T47D (cell line): Measurements from ENCODE around the gene ARFGAP3.
A peak's percentile ranks its signal among the peaks of the same experiment; 100 is the strongest.

Experiments used
- DNase-seq, 2 experiments: peaks; one replicate each; pipeline versions ENCODE4 v3.0.0 to v3.0.0-alpha.2; 2011 to 2012; ENCODE audit warnings: low read depth in 1 of 2, low spot score in 1 of 2
- JUND ChIP-seq: IDR thresholded peaks from 2 replicates; pipeline ENCODE4 v1.6.1; 2012; ENCODE audit warnings: low read depth
- in situ Hi-C: cut with HindIII; loops from 2 replicates; pipeline ENCODE4 v1.10.0; 2016; ENCODE audit warnings: low sequenced_read_pairs, low pct_unique_long_range_greater_than_20kb

ARFGAP3 gene

DNA sequence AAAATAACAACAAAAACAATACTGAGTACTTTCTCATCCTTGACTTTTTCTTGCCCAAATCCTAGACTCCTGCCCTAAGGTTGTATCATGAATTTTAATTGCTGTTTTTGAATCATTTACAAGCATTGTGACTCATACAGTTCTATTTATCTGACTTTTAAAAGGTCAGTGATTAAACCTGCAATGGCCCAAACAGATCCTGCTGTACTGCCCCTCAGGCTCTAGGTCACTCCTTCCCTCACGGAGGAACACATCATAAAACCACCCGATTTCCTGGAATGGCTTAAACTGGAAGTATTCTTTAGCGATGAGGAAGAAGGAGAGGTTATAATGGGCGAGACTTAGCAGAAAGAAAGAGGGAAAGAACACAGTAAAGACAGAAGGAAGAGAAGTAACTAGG is 12.3 kb downstream of the ARFGAP3 start:
- in situ Hi-C loops, result no loop called here
- no peak for TF ChIP-seq JUND
- no peak for DNase-seq

DNA sequence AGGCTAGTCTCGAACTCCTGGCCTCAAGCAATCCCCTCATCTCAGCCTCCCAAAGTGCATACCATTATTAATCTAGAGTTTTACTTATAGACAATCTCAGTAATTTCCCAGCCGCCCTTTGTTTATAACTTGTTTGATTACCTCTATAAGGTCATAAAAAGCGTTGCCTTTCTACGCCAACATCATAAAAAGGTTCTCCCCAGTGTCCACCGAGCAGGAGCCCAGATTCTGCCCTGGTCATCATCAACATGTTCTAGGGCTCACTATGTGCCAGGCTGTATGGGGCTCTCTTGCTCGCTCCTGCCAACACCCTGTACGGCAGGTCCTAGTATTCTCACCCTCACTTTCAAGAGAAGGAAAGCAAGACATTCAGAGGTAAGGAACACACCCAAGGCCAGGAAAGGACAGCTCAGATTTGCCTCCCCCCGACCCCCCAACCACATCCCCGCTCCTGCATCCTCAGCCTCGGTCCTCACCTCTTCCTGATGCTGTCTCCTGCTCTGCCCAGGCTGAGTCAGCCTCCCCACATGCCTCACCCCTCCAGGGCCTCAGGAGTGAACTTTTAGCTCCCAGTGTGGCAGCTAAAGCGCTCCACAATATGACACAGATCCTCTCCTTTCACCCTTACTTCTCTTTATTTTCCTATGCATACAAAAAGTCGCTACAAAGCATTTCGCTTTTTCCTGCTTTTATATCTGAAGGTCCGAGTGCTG is 14.3 kb downstream of the ARFGAP3 start:
- no peak for DNase-seq
- in situ Hi-C loops, result no loop called here
- no peak for TF ChIP-seq JUND

DNA sequence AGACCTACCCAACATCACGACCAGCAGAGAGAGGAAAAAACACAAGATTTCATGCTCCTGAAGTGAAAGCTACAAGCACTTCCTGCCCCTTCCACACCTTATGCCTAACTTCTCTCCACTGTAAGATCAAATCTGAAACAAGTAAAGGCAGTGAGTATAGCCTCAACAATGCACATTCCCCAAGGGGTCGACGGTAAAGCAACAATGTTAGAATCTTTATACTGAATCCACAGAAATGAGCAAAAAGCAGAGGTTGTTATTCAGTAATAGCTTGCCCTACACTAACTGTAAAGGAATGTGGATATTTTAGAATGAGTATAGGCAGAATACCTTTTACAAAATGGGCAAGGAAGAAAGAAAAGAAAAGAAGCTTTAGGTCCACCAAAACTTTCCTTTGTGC is 15.6 kb downstream of the ARFGAP3 start:
- in situ Hi-C loops, result no loop called here
- no peak for DNase-seq
- no peak for TF ChIP-seq JUND

DNA sequence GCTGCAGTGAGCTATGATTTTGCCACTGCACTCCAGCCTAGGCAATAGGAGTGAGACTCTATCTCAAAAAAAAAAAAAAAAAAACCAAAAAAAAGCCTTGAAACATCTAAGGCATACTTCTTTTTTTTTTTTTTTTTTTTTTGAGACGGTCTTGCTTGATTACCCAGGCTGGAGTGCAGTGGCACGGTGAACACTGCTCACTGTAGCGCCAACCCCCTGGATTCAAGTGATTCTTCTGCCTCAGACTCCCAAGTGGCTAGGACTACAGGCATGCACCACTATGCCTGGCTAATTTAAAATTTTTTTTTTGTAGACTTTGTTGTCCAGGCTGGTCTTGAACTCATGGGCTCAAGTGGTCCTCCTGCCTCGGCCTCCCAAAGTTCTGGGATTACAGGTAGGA is 19.5 kb downstream of the ARFGAP3 start:
- DNase-seq, result no peak
- TF ChIP-seq JUND, result no peak
- in situ Hi-C loops, result no loop called here

DNA sequence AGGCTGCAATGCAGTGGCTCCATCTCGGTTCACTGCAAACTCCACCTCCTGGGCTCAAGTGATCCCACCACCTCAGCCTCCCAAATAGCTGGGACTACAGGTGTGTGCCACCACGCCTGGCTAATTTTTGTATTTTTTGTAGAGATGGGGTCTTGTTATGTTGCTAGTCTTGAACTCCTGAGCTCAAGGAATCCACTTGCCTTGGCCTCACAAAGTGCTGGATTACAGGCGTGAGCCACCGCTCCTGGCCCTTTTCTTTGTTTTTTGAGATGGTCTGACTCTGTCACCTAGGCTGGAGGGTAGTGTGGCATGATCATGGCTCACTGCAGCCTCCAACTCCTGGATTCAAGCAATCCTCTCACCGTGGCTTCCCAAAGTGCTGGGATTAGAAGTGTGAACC is 21.0 kb downstream of the ARFGAP3 start:
- in situ Hi-C loops, result no loop called here
- no peak for TF ChIP-seq JUND
- no peak for DNase-seq

DNA sequence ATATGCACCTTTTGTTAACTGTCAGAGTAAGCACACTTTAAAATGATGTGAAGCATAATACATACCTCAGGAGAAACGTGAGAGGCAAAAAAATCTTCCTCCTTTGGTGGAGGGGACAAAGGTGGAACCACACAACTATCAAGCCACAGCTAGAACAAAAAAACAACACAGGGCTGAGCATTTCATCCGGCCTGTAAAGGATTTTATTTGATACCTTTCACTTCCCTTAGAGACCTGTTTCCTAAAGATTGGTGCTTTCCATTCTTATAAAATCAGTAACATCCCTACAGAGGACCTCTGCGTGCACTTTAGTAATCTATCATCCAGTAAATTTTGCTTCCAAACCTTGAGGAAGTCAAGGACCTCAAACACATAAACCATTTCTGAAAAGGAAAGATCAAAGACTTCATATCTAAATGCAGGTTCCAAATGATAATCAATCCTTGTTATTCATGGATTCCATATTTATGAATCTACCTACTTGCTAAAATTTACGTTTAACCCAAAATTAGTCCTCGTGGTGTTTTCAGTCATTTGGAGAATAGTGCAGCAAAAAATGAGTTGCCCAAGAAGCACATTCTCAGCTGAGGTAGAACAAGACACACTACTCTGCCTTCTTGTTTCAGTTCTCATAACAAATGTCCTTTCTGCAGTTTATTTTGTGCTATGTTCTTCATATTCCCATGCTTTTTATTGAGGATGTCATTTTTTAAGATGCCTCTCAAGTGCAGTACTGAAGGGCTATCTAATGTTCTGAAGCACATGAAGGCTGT is 22.7 kb downstream of the ARFGAP3 start:
- no peak for TF ChIP-seq JUND
- DNase-seq, result no peak
- in situ Hi-C loops, result no loop called here

DNA sequence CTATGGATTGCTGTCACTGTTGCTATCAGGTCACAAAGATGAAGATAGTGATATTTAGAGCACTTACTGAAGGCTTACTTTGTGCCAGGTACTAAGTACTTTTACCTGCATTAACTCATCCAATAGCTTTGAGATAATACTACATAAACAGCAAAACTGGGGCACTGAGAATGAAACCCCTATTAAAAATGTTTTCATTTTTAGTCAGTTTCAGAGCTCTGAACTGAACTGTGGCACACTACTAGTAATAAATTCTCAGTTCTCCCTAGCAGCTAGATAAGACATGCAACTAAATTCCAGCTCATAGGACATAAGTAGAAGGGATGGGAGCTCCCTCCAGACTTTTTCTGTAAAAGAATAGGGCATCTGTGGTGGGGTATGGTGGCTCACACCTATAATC is 24.0 kb downstream of the ARFGAP3 start:
- in situ Hi-C loops, result no loop called here
- no peak for TF ChIP-seq JUND
- no peak for DNase-seq

DNA sequence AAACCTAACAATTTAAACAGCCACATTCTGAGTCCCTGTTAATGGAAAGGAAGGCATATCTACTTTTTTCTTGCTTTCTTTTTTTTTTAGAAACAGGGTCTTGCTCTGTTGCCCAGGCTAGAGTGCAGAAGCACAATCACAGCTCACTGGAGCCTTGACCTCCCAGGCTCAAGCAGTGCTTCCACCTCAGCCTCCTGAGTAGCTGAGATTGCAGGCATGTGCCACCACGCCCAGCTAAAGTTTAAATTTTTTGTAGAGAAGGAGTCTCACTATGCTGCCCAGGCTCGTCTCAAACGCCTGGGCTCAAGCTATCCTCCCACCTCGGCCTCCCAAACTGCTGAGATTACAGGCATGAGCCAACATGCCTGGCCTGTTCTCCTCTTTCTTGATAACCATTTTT is 25.4 kb downstream of the ARFGAP3 start:
- no peak for DNase-seq
- TF ChIP-seq JUND, result no peak
- in situ Hi-C loops, result no loop called here

DNA sequence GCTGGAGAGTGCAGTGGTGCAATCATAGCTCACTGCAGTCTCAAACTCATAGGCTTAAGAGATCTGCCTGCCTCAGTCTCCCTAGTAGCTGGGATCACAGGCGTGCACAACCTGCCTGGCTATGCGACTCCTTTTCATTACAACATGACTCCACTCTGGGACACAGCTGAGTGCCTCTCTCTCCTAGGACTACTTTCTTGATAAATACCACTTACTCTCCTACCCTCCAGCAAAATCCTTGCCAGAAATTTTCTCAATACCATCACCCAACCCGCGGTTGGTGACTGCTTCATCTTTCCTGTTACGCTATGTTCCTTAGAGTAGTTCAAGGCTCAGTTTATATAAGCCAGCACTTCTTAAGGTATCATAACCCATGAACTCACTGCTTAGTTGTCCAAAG is 26.9 kb downstream of the ARFGAP3 start:
- in situ Hi-C loops, result no loop called here
- no peak for TF ChIP-seq JUND
- DNase-seq, result no peak

DNA sequence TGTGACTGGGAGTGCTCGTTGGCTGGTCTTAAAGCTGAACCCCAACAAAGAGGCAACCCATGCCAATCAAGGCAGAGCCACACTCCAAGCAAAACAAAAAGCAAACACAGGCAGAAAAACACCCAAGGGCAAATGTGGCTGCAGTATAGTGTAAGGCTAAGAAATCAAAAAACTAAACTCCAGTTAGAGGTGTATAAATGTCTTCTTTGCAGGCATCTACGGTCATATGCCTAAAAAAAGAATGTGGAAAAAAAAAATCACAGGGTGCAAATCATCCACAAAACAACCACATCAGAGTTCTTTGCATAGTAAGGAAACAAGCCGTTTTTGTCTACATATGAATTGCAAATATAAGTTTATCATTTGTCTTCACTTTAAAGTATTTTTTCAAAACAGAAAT is 27.8 kb downstream of the ARFGAP3 start:
- no peak for DNase-seq
- in situ Hi-C loops, result no loop called here
- TF ChIP-seq JUND, result no peak

DNA sequence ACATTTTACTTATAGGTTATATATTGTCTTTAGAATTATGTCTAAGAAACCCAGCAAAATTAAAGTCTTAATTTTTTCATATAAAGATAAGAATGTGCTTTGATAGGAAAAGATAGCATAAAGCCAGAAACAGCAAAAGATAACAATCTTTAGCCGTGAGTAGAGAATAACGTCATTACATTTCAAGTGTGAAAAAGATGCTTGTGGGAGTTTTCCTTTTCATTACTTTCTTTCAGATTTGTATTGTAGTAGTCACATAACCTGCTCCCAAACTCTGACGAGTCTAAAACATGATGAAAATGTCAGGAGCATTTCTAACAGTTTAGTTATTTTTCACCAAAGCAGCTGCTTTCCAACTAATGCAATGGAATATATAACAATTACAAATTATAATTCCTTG is 31.3 kb downstream of the ARFGAP3 start:
- no peak for TF ChIP-seq JUND
- DNase-seq, result no peak
- in situ Hi-C loops, result no loop called here

DNA sequence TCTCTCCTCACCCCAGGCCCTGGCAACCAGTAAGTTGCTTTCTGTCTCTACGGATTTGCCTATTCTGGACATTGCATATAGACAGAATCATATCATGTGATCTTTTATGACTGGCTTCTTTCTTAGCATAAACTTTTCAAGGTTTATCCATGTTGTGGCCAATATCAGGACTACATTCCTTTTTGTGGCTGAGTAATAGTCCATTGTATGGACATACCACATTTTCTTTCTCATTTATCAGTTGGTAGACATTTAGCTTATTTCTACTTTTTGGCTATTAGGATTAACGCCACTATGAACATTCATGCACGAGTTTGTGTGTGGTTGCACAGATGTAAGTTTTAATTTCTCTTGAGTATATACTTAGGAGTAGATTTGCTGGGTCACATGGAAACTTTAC is 35.7 kb downstream of the ARFGAP3 start:
- TF ChIP-seq JUND, result no peak
- in situ Hi-C loops, result no loop called here
- DNase-seq, result no peak

DNA sequence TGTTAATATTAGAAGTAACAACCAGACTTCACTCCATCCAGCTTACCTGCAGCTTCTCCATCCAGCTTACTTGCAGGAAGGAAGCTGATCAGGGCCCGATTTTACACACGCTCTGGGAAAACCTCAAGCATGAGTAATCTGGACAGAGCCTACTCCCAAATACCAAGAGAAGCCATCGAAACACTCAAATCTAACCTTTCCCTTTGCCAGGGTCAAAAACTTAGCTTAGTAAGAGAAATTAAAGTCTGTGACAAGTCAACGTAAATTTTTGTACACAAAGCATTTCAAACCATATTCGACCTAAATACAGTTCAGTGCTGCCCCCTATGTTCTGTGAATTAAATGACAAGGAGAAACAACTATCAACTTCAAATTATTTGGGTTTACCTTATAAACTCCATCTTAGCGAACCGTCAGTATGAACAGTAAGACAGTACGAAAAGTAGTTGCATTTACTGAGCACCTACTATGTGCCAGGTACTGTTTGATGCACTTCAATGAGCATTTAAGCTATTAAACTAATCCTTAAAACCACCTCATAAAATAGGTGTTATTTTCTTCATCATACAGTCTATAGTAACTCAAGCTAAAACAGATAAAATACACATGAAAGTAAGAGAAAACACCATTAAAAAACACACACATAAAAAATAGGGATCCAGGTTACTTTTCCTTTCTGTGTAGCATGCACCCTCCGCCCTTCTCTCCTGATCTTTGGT is 36.9 kb downstream of the ARFGAP3 start:
- in situ Hi-C loops, result no loop called here
- no peak for TF ChIP-seq JUND
- peak in 1 of 2 experiments; percentile 64 for DNase-seq
